H9 (cell line): Measurements from ENCODE around the gene ARCN1. TPM values are rescaled to one million over a fixed set of nuclear protein-coding genes. Genes with fewer than 3 reads are reported as not detected.

ENCODE experiments used
- DNase-seq: peaks from one replicate; pipeline ENCODE4 v3.0.0-alpha.2; 2017
- H2AFZ ChIP-seq: one replicate; pipeline ENCODE4 v1.6.1; 2013; ENCODE audit warnings: mild to moderate bottlenecking, low read length, control low read depth, moderate library complexity
- H2AK5ac ChIP-seq: 2 replicates; pipeline ENCODE4 v1.6.1; 2013; ENCODE audit warnings: low read length, control low read depth, mixed read lengths; ENCODE audit not compliant: insufficient read length
- H2BK120ac ChIP-seq: one replicate; pipeline ENCODE4 v1.6.1; 2013; ENCODE audit warnings: low read depth, mild to moderate bottlenecking, low read length, control low read depth, inconsistent platforms; ENCODE audit not compliant: poor library complexity, severe bottlenecking
- H2BK12ac ChIP-seq: 2 replicates; pipeline ENCODE4 v1.6.1; 2013; ENCODE audit warnings: low read length, control low read depth, mixed read lengths, low read depth; ENCODE audit not compliant: insufficient read length
- H2BK15ac ChIP-seq: 2 replicates; pipeline ENCODE4 v1.6.1; 2013; ENCODE audit warnings: low read depth, low read length, control low read depth
- H2BK20ac ChIP-seq: one replicate; pipeline ENCODE4 v1.6.1; 2013; ENCODE audit warnings: low read depth, mild to moderate bottlenecking, low read length, control low read depth, inconsistent platforms; ENCODE audit not compliant: poor library complexity, severe bottlenecking
- H2BK5ac ChIP-seq: 2 replicates; pipeline ENCODE4 v1.6.1; 2013; ENCODE audit warnings: low read length, control low read depth, mixed read lengths; ENCODE audit not compliant: insufficient read length
- H3K14ac ChIP-seq: 2 replicates; pipeline ENCODE4 v1.6.1; 2013; ENCODE audit warnings: low read length, control low read depth; ENCODE audit not compliant: insufficient read depth
- H3K18ac ChIP-seq: 2 replicates; pipeline ENCODE4 v1.6.1; 2013; ENCODE audit warnings: low read depth, mild to moderate bottlenecking, mixed read lengths, low read length, control low read depth; ENCODE audit not compliant: insufficient read length
- H3K23ac ChIP-seq: 2 replicates; pipeline ENCODE4 v1.6.1; 2013; ENCODE audit warnings: low read length, control low read depth, mixed read lengths, low read depth; ENCODE audit not compliant: insufficient read length
- H3K23me2 ChIP-seq: 2 replicates; pipeline ENCODE4 v1.6.1; 2013; ENCODE audit warnings: low read depth, mild to moderate bottlenecking, mixed read lengths, low read length, control low read depth; ENCODE audit not compliant: insufficient read length, poor library complexity, severe bottlenecking
- H3K27ac ChIP-seq: 2 replicates; pipeline ENCODE4 v1.5.1; 2013; ENCODE audit warnings: low read length, control low read depth, mixed read lengths, low read depth; ENCODE audit not compliant: insufficient read length
- H3K27me3 ChIP-seq: 2 replicates; pipeline ENCODE4 v1.6.1; 2013; ENCODE audit warnings: low read length, control low read depth, inconsistent platforms; ENCODE audit not compliant: insufficient read depth
- H3K4ac ChIP-seq: 2 replicates; pipeline ENCODE4 v1.6.1; 2013; ENCODE audit warnings: low read depth, mild to moderate bottlenecking, control low read depth, inconsistent platforms, low read length, moderate library complexity
- H3K4me1 ChIP-seq: 2 replicates; pipeline ENCODE4 v1.6.1; 2013; ENCODE audit warnings: low read length, control low read depth, inconsistent platforms; ENCODE audit not compliant: insufficient read depth
- H3K4me2 ChIP-seq: 2 replicates; pipeline ENCODE4 v1.6.1; 2013; ENCODE audit warnings: low read length, control low read depth, mixed read lengths; ENCODE audit not compliant: insufficient read length, insufficient read depth
- H3K56ac ChIP-seq: 2 replicates; pipeline ENCODE4 v1.6.1; 2013; ENCODE audit warnings: low read depth, mild to moderate bottlenecking, mixed read lengths, low read length, control low read depth; ENCODE audit not compliant: insufficient read length
- H3K79me1 ChIP-seq: 2 replicates; pipeline ENCODE4 v1.6.1; 2013; ENCODE audit warnings: low read depth, mild to moderate bottlenecking, moderate library complexity, low read length, control low read depth, inconsistent platforms; ENCODE audit not compliant: insufficient read depth, poor library complexity, severe bottlenecking
- H3K79me2 ChIP-seq: 2 replicates; pipeline ENCODE4 v1.6.1; 2013; ENCODE audit warnings: low read length, control low read depth, inconsistent platforms; ENCODE audit not compliant: insufficient read depth
- H3K9ac ChIP-seq: 2 replicates; pipeline ENCODE4 v1.6.1; 2013; ENCODE audit warnings: low read length, control low read depth, mixed read lengths; ENCODE audit not compliant: insufficient read length; ENCODE audit errors: extremely low read depth
- H3K9me3 ChIP-seq: one replicate; pipeline ENCODE4 v1.6.1; 2013; ENCODE audit warnings: low read depth, low read length, inconsistent platforms; ENCODE audit not compliant: control insufficient read depth
- H3T11ph ChIP-seq: one replicate; pipeline ENCODE4 v1.6.1; 2013; ENCODE audit warnings: mild to moderate bottlenecking, low read length, control low read depth, inconsistent platforms
- H4K20me1 ChIP-seq: one replicate; pipeline ENCODE4 v1.6.1; 2013; ENCODE audit not compliant: control insufficient read depth, insufficient read length, insufficient read depth
- H4K5ac ChIP-seq: 2 replicates; pipeline ENCODE4 v1.6.1; 2013; ENCODE audit warnings: low read depth, mild to moderate bottlenecking, mixed read lengths, low read length, control low read depth; ENCODE audit not compliant: insufficient read length
- H4K8ac ChIP-seq: replicated peaks from 2 replicates; pipeline ENCODE4 v1.6.1; 2013; ENCODE audit warnings: low read length, control low read depth, mixed read lengths, low read depth; ENCODE audit not compliant: insufficient read length
- H4K91ac ChIP-seq: 2 replicates; pipeline ENCODE4 v1.6.1; 2013; ENCODE audit warnings: low read depth, mild to moderate bottlenecking, moderate library complexity, mixed read lengths, low read length, control low read depth; ENCODE audit not compliant: insufficient read length
- H3K27ac Mint-ChIP-seq, 3 experiments: 2 replicates in 2 of 3; 3 replicates in 1 of 3; pipeline ENCODE4 v1.8.0; 2020 to 2021; ENCODE audit warnings: mixed read lengths in 3 of 3, mild to moderate bottlenecking in 1 of 3, moderate library complexity in 1 of 3
- H3K27me3 Mint-ChIP-seq: 2 replicates; pipeline ENCODE4 v1.8.0; 2021; ENCODE audit warnings: low read depth, mild to moderate bottlenecking, moderate library complexity, mixed read lengths
- H3K36me3 Mint-ChIP-seq, 3 experiments: 2 replicates in 2 of 3; 3 replicates in 1 of 3; pipeline ENCODE4 v1.8.0; 2020 to 2021; ENCODE audit warnings: low read depth in 3 of 3, mixed read lengths in 3 of 3; ENCODE audit not compliant: insufficient read depth in 1 of 3
- H3K4me1 Mint-ChIP-seq, 2 experiments: 2 replicates each; pipeline ENCODE4 v1.8.0; 2020; ENCODE audit warnings: mixed read lengths in 2 of 2
- H3K4me3 Mint-ChIP-seq, 2 experiments: 2 replicates in 1 of 2; 3 replicates in 1 of 2; pipeline ENCODE4 v1.8.0; 2020 to 2021; ENCODE audit warnings: mild to moderate bottlenecking in 2 of 2, mixed read lengths in 2 of 2, moderate library complexity in 1 of 2
- H3K9me3 Mint-ChIP-seq, 2 experiments: 2 replicates in 1 of 2; 3 replicates in 1 of 2; pipeline ENCODE4 v1.8.0; 2020; ENCODE audit warnings: mild to moderate bottlenecking in 2 of 2, mixed read lengths in 2 of 2, moderate library complexity in 1 of 2
- CTCF ChIP-seq: fragments of 200-600 bp; sonication (generic); conservative IDR thresholded peaks from 3 replicates; pipeline ENCODE4 v1.8.0; 2021; ENCODE audit warnings: antibody characterized with exemption, mild to moderate bottlenecking
- WGBS: extraction: QIAGEN DNeasy Blood & Tissue Kit; methylation state at CpG from one replicate; pipeline ENCODE4 v1.1.7; 2013; ENCODE audit warnings: missing lambda C conversion rate, low lambda C conversion rate, mixed read lengths; ENCODE audit not compliant: insufficient read length; ENCODE audit errors: extremely low coverage; 5-methylcytosine and 5-hydroxymethylcytosine counted together
- total RNA-seq: library from RNA; stranded (reverse); gene quantifications from 2 replicates; pipeline ENCODE4 v1.2.1, GENCODE V29; 2021

ARCN1 gene
- total RNA-seq, 1 experiment from 2014 or later, result 152 TPM

DNA sequence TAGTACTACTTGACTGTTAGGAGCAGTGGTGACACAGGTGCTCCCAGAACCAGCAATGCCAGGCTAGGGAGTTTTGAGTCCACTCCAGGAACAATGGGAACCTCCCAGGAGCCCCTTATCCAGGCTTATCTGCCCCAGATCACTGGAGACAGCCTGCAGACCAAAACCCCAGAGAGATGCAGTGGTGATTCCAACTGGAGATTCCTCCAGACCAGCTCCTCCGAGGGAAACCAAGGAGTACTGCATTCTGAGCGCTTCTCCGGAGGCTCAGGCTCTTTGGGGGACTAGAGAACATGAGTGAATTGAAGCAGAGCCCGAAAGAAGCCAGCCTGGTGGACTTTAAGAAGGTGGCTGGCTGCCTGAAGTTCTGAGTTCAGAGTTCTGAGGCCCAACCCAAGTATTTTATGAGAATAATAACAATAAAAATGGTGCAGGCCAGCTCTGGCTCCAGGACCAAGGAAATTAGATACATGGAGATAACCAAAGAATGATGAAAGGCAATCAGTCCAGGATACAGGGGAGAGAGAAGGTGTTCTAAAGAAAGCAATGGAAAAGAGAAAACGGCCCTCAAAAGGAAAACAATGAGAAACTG lies 42.5 kb upstream of the ARCN1 start:
- Histone ChIP-seq H2BK15ac (no peak overlapping the region), H4K91ac (no peak overlapping the region), H3K4ac (no peak overlapping the region), H3K18ac (no peak overlapping the region), H2BK20ac (no peak overlapping the region), H3K27me3 (no peaks in the 10 kb centered on the region), H3K23ac (no peak overlapping the region), H3K9ac (no peak overlapping the region), H3K4me2 (peak overlapping the region; percentile 93), H3K27ac (no peak overlapping the region), H4K8ac (no peak overlapping the region), H3K79me1 (no peaks in the 10 kb centered on the region), H3K9me3 (no peaks in the 10 kb centered on the region), H3K23me2 (peaks cover 10% of the 10 kb centered on the region), H2BK120ac (no peak overlapping the region), H2BK5ac (no peak overlapping the region), H2AK5ac (no peak overlapping the region), H3K79me2 (no peaks in the 10 kb centered on the region), H4K20me1 (no peaks in the 10 kb centered on the region), H3T11ph (no peak overlapping the region), H3K4me1 (no peaks in the 10 kb centered on the region; the same call in 1 of the 2 replicates), H3K56ac (no peak overlapping the region), H2AFZ (no peak overlapping the region), H4K5ac (no peak overlapping the region), H2BK12ac (no peak overlapping the region), H3K14ac (no peak overlapping the region)
- no peaks in the 10 kb centered on the region for H3K9me3 Mint-ChIP-seq
- no peak overlapping the region for H3K27ac Mint-ChIP-seq
- H3K27me3 Mint-ChIP-seq, result peaks cover 5% of the 10 kb centered on the region; the same call in 1 of the 2 replicates
- TF ChIP-seq CTCF, result 0 out of 3 replicates have a peak, but pooled peaks have one; percentile 14
- H3K4me3 Mint-ChIP-seq, result peak overlapping the region; percentile 86 to 97
- peaks cover 38% of the 10 kb centered on the region in 2 experiments for H3K4me1 Mint-ChIP-seq
- no CpG with 5 or more reads among the region's 5 CpGs for WGBS
- H3K36me3 Mint-ChIP-seq, result peaks cover 0 to 10% (median 4%) of the 10 kb centered on the region in 3 experiments; a peak in 4 of 7 replicates
- DNase-seq, result no peak
